Upper lobe of right lung (tissue), 1 donor: Measurements from ENCODE around the gene BIRC6. TPM values are rescaled to one million over a fixed set of nuclear protein-coding genes. Genes with fewer than 3 reads are reported as not detected.

Experiments used
- ATAC-seq: fragments of 200-7000 bp; cut with Tn5 transposase; one replicate; pipeline ENCODE4 v1.9.1; 2020; ENCODE audit warnings: mild to moderate bottlenecking, moderate library complexity
- DNase-seq: peaks from one replicate; pipeline ENCODE4 v3.0.0-alpha.2; 2020
- H3K27ac ChIP-seq: fragments of 200-600 bp; one replicate; pipeline ENCODE4 v1.8.0; 2022
- H3K27me3 ChIP-seq: fragments of 200-600 bp; one replicate; pipeline ENCODE4 v1.8.0; 2022; ENCODE audit warnings: mild to moderate bottlenecking
- H3K36me3 ChIP-seq: fragments of 200-600 bp; one replicate; pipeline ENCODE4 v1.8.0; 2022
- H3K4me1 ChIP-seq: fragments of 200-600 bp; one replicate; pipeline ENCODE4 v1.8.0; 2022
- H3K4me3 ChIP-seq: fragments of 200-600 bp; one replicate; pipeline ENCODE4 v1.8.0; 2022; ENCODE audit warnings: mild to moderate bottlenecking
- H3K9me3 ChIP-seq: fragments of 200-600 bp; one replicate; pipeline ENCODE4 v1.8.0; 2022
- intact Hi-C: fragments of 100-400 bp; cut with DNase I; formaldehyde crosslinking; loops from one replicate; pipeline ENCODE4 v1.11.0; 2022
- total RNA-seq: library from RNA; stranded (reverse); fragmentation: NEBNext Ultra II Directional; extraction: Animal tissue kit (Norgen Biotek cat#: 25700); gene quantifications from one replicate; pipeline ENCODE4 v1.2.1, GENCODE V29; 2021
- TF ChIP-seq, protein P1 (sequence below): fragments of 200-600 bp; IDR thresholded peaks from one replicate; pipeline ENCODE4 v1.8.0; 2022; ENCODE audit warnings: antibody characterized with exemption
- donor health status: DM: no; HTN: yes; CAD: no; lungs with severe emphysema.

BIRC6 gene
- total RNA-seq, 1 donor from 2014 or later = 86.6 TPM

GRCh38 chr2:32498306-32498705 is 141.5 kb downstream of the BIRC6 start:
- Histone ChIP-seq H3K36me3 (peaks cover 64% of the 10 kb centered on the region), H3K27ac (no peak overlapping the region), H3K27me3 (no peaks in the 10 kb centered on the region), H3K4me1 (no peaks in the 10 kb centered on the region), H3K4me3 (no peak overlapping the region), H3K9me3 (no peaks in the 10 kb centered on the region)
- DNase-seq (no peak), ATAC-seq (no peak)
- TF ChIP-seq, protein P1, sequence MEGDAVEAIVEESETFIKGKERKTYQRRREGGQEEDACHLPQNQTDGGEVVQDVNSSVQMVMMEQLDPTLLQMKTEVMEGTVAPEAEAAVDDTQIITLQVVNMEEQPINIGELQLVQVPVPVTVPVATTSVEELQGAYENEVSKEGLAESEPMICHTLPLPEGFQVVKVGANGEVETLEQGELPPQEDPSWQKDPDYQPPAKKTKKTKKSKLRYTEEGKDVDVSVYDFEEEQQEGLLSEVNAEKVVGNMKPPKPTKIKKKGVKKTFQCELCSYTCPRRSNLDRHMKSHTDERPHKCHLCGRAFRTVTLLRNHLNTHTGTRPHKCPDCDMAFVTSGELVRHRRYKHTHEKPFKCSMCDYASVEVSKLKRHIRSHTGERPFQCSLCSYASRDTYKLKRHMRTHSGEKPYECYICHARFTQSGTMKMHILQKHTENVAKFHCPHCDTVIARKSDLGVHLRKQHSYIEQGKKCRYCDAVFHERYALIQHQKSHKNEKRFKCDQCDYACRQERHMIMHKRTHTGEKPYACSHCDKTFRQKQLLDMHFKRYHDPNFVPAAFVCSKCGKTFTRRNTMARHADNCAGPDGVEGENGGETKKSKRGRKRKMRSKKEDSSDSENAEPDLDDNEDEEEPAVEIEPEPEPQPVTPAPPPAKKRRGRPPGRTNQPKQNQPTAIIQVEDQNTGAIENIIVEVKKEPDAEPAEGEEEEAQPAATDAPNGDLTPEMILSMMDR = no peak
- intact Hi-C loops = no loop called here

GRCh38 chr2:32502941-32503340 is 146.1 kb downstream of the BIRC6 start:
- H3K27ac ChIP-seq = no peak overlapping the region
- H3K4me1 ChIP-seq = no peaks in the 10 kb centered on the region
- no peaks in the 10 kb centered on the region for H3K27me3 ChIP-seq
- H3K9me3 ChIP-seq = no peaks in the 10 kb centered on the region
- TF ChIP-seq, protein P1 = no peak
- H3K36me3 ChIP-seq = peaks cover 68% of the 10 kb centered on the region
- DNase-seq = no peak
- intact Hi-C loops = no loop called here
- no peak overlapping the region for H3K4me3 ChIP-seq
- no peak for ATAC-seq

DNA sequence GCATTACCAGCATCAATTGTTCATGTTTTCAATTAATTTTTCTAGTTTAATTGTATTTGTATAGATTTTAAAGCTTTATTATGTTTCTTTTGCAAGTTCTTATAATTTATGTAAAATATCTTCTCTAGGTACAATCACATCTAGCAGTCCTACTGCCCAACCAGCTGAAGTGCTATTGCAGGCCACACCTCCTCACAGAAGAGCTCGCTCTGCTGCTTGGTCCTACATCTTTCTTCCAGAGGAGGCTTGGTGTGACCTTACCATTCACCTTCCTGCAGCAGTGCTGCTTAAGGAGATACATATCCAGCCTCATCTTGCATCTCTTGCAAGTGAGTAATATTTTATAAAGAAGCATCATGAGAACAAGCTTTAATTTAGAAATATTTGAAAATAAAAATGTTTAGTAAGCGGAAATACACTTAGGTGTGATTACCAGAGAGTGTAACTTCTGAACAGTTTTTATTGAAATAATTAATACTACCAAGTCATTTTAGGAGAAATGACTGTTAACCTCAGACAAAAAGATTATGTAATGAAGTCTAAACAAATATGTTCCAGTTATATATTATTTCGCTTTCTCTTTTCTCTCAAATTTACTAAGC is 148.2 kb downstream of the BIRC6 start:
- no peaks in the 10 kb centered on the region for H3K9me3 ChIP-seq
- no peak overlapping the region for H3K27ac ChIP-seq
- DNase-seq = no peak
- TF ChIP-seq, protein P1 = no peak
- ATAC-seq = no peak
- no peaks in the 10 kb centered on the region for H3K4me1 ChIP-seq
- intact Hi-C loops = no loop called here
- H3K36me3 ChIP-seq = peaks cover 78% of the 10 kb centered on the region
- no peaks in the 10 kb centered on the region for H3K27me3 ChIP-seq
- H3K4me3 ChIP-seq = no peak overlapping the region

- ATAC-seq (no peak), DNase-seq (no peak)
- H3K27ac ChIP-seq = no peak overlapping the region
- peaks cover 73% of the 10 kb centered on the region for H3K36me3 ChIP-seq
- no peaks in the 10 kb centered on the region for H3K4me1 ChIP-seq
- TF ChIP-seq, protein P1 = no peak
- no peaks in the 10 kb centered on the region for H3K27me3 ChIP-seq
- no peak overlapping the region for H3K4me3 ChIP-seq
- intact Hi-C loops = no loop called here
- H3K9me3 ChIP-seq = no peaks in the 10 kb centered on the region
Observed at GRCh38 chr2:32506446-32506845, 149.6 kb downstream of the BIRC6 start.

DNA sequence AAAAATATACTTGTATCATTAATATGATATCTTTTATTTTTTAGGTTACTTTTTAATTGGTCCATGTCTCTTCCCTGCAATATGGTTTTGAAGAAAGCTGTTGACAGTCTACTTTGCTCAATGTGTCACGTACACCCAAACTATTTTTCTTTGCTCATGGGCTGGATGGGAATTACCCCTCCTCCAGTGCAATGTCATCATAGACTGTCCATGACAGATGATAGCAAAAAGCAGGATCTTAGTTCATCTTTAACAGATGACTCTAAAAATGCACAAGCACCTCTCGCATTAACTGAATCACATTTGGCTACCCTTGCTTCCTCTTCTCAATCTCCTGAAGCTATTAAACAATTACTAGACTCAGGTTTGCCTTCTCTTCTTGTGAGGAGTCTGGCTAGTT is 158.1 kb downstream of the BIRC6 start:
- no peak for ATAC-seq
- intact Hi-C loops = no loop called here
- H3K4me3 ChIP-seq = no peak overlapping the region
- no peaks in the 10 kb centered on the region for H3K27me3 ChIP-seq
- H3K9me3 ChIP-seq = no peaks in the 10 kb centered on the region
- no peaks in the 10 kb centered on the region for H3K4me1 ChIP-seq
- TF ChIP-seq, protein P1 = no peak
- no peak for DNase-seq
- no peak overlapping the region for H3K27ac ChIP-seq
- peaks cover 79% of the 10 kb centered on the region for H3K36me3 ChIP-seq

DNA sequence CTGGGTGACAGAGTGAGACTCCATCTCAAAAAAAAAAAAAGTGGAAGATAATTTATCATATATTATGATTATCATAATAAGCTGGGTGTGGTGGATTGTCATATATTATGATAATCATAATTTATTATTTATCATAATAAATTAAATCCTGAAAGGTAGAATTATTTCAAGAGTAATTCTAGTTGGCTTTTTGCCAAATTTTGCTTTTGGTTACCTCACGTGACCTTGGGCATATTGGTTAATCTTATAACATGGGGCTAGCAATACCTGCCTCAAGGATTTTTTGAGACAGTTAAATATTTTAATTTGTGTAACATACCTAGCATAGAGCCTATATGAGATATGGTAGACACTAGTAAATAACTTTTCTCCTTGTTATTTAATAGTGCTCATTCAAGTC is 159.7 kb downstream of the BIRC6 start:
- Histone ChIP-seq H3K4me1 (no peaks in the 10 kb centered on the region), H3K27ac (no peak overlapping the region), H3K9me3 (no peaks in the 10 kb centered on the region), H3K4me3 (no peak overlapping the region), H3K36me3 (peaks cover 83% of the 10 kb centered on the region), H3K27me3 (no peaks in the 10 kb centered on the region)
- TF ChIP-seq, protein P1 = no peak
- intact Hi-C loops = no loop called here
- DNase-seq (no peak), ATAC-seq (no peak)
